GM19099 (cell line): Measurements from ENCODE around the gene THSD7A.

ENCODE experiments used
- POLR2A ChIP-seq: IDR thresholded peaks from 3 replicates; pipeline ENCODE4 v1.6.1; 2011; ENCODE audit warnings: low read depth; ENCODE audit not compliant: insufficient read length; ENCODE audit errors: extremely low read depth

The THSD7A gene

DNA sequence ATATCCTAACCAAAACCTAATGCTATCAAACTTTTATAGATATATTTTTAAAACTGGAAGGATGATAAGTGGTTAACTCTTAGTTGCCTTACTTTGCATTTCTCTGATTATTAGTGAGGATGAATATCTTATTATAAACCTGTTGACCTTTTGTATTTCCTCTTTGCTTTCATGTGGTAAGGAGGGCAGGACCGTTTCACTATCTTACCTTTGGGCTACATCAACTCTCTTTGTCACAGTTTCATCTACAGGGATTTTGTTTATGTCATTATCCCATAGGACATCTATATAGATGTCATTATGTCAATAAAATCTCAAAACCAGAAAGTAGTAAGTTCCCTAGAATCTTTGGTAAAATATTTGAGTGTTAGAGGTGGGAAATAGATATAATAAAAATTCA, 219.3 kb downstream of the THSD7A start:
- no peak for TF ChIP-seq POLR2A

DNA sequence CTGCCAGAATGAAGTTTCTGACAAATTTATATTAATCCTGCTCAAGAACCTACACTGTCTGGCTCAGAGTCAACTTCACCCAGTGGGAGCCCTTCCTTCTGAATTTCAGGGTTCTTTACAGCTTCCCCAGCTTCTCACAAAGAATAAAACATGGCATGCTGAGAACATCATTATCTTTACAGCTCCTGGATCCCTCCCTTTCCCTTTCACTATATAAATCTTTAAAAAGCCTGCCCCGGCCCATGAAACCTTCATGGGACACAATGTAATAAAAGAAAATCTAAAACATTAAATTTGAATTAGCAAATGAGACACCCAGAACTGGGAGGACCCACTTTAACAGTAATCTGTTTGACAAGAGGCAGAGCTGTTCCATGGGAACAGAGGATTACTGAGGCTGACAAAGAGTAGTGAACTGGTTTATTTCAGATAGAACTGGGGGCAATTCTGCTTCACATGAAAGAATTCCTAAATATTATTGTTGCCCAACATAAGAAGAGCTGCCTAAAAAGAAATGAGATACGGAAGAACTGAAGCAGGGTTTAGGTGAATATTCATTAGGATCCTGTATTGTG, 222.8 kb downstream of the THSD7A start:
- TF ChIP-seq POLR2A, result no peak

DNA sequence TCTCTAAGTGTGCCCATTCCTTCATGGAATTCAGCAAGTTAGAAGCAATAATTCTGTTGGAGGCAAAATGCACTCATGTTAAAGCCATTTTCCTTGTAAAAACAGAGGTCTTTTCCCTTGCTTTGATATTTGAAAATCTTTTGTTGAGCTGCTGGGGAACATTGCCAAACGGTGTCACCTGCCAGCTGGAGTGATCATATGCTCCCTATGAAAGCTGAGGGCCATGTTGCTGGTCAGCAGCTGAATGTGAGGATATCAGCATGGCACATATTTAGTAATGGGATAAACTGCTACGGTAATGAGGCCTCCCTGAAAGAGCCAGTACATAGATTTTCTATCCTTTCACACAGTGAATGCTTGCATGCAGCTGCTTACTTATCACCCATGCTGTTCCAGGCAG, 224.3 kb downstream of the THSD7A start:
- no peak for TF ChIP-seq POLR2A

GRCh38 chr7:11605749-11606148, 226.2 kb downstream of the THSD7A start:
- no peak for TF ChIP-seq POLR2A

GRCh38 chr7:11604505-11604904, 227.5 kb downstream of the THSD7A start:
- no peak for TF ChIP-seq POLR2A

GRCh38 chr7:11601761-11602160, 230.2 kb downstream of the THSD7A start:
- no peak for TF ChIP-seq POLR2A

DNA sequence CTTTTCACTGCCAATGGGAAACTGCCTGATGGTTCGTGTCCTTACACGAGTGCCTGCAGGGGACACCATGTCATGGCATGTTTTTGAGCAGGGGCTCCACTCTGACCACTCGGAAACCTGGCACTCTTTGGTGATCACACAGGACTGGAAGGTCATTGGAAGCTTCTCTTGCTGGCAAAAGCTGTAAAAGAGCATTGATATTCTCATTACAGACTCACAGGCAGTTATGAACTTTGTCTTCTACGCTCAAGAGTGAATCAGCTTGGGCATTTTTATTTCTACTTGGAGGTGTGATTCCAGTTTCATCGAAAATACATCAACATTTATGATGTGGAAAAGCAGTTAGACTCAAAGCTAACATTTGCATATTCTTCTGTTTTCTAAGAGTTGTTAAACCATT, 238.7 kb downstream of the THSD7A start:
- TF ChIP-seq POLR2A, result no peak

- no peak for TF ChIP-seq POLR2A
These were observed 239.3 kb downstream of the THSD7A start for GRCh38 chr7:11592699-11593098.

DNA sequence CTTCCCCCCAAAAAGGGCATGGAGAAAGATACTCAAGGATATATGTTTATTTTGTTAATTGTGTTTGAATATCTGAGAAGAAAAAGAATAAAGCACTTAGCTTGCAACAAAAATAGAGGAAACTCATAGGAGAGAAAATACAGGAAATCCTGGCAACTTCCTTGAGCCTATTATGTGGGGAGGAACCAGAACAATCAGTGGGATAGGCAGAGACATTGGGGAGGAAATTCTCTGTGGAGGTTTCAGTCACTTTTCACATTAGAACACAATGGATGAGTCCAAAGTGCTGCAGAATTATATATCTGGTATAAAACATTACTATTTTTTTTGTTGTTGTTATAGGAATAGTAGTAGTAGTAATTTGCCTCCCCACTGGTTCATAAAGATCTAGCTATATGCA, 240.1 kb downstream of the THSD7A start:
- no peak for TF ChIP-seq POLR2A

- TF ChIP-seq POLR2A, result no peak
These were observed 240.9 kb downstream of the THSD7A start for GRCh38 chr7:11591055-11591633.

DNA sequence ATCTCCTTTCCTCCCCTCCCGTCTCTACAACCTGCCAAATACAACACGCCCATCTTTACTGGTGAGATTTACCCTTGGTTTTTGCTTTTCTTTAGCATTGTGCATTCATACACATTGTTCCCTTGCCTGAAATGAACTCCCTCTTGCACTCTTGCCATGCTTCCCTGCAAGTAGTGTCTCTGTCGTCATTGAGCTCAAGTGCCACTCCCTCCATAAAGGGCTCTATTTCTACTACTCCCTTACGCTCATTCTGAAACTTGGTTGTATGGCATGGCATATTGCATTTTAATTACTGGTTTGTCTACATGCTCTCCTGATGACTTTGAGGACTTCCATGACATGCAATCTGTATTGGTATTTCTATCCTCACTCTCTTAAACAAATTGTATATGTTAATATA, 242.7 kb downstream of the THSD7A start:
- TF ChIP-seq POLR2A, result no peak

- TF ChIP-seq POLR2A, result no peak
These were observed 244.2 kb downstream of the THSD7A start for GRCh38 chr7:11587814-11588213.

DNA sequence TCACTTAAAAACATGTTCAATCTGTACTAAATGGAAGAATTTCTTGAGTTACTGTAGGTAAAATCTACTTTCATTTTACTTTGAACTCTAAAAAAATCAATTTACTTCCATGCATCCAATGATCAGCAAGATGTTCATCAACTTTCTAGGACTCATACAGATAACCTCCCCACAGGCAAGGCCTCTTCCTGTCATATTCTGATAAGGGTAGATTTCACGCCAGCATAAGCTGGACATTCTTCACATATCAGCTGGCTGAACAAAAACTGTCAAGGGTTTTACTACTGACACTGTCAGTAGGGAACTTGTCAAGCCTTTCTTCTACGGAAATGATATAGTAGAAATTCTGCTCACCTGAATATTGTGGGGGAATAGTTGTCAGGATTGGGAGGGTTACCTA, 244.9 kb downstream of the THSD7A start:
- TF ChIP-seq POLR2A, result no peak

GRCh38 chr7:11584406-11585031, 247.5 kb downstream of the THSD7A start:
- no peak for TF ChIP-seq POLR2A

- no peak for TF ChIP-seq POLR2A
These were observed 252.9 kb downstream of the THSD7A start for GRCh38 chr7:11579141-11579540.

GRCh38 chr7:11576310-11576709, 255.7 kb downstream of the THSD7A start:
- no peak for TF ChIP-seq POLR2A
